OCI-M2 (cell line): ENCODE data around the gene ZNF804A.
"Not testable (repeated sequence)": the region's sequence is repeated elsewhere in the genome, so short reads cannot be mapped to it uniquely, and the experiment has no call there.

ENCODE experiments used
- DNase-seq: peaks from one replicate; lab custom pipeline; 2025; ENCODE audit not compliant: unreplicated experiment; lab: John Stamatoyannopoulos, UW

The ZNF804A gene

GRCh38 chr2:184814421-184814820 is 216.1 kb downstream of the ZNF804A start:
- no peak for DNase-seq

DNA sequence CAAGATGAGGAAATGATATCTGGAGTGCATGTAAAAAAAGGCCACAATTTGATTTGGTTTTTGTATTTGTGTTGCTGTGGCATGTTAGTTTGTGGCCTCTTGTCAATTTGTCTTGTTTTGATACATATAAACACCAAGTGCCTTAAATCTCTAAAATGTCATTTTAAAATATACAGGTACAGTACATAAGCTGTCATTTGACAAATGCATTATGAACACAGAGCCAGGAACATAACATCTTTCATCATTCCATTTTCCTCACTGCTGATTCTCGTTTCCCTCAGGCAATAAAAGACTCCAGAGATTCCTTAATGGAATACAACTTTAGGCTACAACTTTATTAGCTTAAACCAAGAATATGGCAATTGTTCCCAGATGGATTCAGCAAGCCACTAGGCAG is 217.5 kb downstream of the ZNF804A start:
- DNase-seq: no peak

GRCh38 chr2:184824597-184824996 is 226.3 kb downstream of the ZNF804A start:
- DNase-seq: no peak

DNA sequence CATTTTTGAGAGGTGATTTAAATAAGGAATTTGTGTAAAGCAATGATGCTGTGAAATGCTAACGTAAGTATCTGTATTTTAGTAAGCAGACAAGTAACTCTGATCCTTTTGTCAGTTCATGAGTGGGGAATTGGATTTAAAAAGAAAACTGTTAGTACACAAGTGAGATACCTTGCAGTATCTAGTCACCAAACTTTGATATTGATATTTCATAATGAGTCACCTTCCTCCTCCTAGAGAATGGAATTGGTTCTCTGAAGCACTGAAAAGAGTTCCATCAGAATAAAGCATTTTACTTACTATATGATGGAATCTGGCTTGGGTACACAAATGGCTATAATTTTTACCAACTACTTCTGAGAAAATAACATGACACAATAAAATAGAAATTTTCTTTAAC is 232.2 kb downstream of the ZNF804A start:
- DNase-seq: no peak

GRCh38 chr2:184834699-184835397 is 236.5 kb downstream of the ZNF804A start:
- DNase-seq: no peak

GRCh38 chr2:184835398-184835715 is 237.0 kb downstream of the ZNF804A start:
- no peak for DNase-seq

GRCh38 chr2:184847331-184847730 is 249.0 kb downstream of the ZNF804A start:
- no peak for DNase-seq

DNA sequence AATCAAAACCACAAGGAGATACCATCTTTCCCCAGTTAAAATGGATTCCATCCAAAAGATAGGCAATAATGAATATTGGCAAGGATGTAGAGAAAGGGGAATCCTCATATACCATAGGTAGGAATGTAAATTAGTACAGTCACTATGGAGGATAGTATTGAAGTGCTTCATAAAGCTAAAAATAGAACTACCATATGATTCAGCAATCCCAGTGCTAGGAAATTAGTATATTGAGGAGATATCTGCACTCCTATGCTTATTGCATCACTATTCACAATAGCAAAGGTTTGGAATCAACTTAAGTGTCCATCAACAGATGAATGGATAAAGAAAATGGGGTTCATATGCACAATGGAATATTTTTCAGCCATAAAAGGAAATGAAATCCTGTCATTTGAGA is 251.2 kb downstream of the ZNF804A start:
- no peak for DNase-seq

DNA sequence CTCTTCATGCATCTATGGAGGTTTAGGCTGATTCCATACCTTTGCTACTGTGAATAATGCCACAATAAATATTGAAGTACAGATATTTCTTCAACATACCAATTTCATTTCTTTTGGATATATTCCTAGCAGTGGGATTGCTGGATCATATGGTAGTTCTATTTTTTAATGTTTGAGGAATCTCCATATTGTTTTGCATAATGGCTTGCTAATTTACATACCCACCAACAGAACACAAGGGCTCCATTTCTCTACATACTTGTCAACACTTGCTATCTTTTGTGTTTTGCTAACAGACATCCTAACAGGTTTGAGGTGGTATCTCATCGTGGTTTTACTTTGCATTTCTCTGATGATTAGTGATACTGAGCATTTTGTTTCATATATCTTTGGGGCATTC is 253.2 kb downstream of the ZNF804A start:
- no peak for DNase-seq

- no peak for DNase-seq
Observed at GRCh38 chr2:184859187-184859586, 260.9 kb downstream of the ZNF804A start.

DNA sequence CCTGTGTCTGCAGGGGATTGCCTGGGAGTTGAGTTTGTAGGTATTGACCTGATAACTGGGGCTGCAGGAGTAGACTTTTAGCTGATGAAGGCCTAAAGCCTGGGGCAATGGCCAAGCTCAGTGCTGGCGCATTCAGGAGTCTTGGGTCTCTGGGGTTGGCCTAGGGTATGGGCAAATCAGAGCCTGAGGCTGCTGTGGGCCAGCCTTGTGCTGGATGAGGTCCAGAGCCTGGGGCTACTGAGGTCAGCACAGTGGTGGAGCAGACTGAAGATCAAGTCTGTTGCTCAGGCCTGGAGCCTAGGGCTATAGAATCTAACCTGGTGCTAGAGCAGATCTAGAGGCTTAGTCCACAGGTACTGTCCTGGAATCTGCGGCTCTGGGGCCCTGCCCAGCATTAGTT is 262.4 kb downstream of the ZNF804A start:
- DNase-seq: no peak

- DNase-seq: no peak
Observed at GRCh38 chr2:184875212-184875611, 276.9 kb downstream of the ZNF804A start.

- DNase-seq: no peak
Observed at GRCh38 chr2:184875911-184876310, 277.6 kb downstream of the ZNF804A start.

GRCh38 chr2:184877909-184878308 is 279.6 kb downstream of the ZNF804A start:
- no peak for DNase-seq

- DNase-seq: no peak
Observed at GRCh38 chr2:184879671-184880070, 281.3 kb downstream of the ZNF804A start.

- not testable (repeated sequence) for DNase-seq
Observed at GRCh38 chr2:184886585-184886984, 288.3 kb downstream of the ZNF804A start.

DNA sequence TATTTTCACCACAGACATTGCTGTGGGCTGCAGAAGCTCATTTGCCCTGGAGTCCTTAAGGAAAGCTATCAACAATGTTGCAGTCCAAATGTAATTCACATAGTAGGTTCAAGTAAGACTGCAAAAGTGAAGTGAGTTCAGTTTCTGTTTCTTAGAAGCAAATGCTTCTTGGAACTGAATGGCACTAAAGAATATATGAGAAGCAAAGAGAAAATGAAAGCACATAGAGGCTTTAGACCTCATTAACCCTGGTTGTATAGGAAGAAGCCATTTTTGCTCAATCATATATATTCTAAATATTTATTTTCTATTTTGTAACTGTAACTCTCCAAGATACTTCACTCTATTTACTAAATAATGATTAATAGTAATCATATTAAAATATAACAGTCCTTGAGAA is 292.0 kb downstream of the ZNF804A start:
- no peak for DNase-seq

DNA sequence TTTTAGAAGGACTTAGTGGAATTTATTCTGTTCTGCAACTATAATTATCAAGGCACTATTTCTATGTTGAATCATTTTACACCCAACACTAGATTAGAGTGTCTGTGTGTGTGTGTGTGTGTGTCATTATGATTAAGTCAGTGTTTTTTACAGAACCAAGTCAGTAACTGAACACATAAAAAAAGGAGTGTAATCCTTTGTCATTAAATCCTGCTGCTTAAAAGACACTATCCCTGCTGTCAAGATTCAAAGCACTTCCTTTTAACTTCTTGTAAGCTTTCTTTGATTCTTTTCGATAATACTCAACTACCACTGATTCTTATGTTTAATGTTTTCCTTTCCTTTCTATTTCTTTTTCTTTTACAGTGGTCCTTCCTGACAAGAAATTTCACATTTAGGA is 306.7 kb downstream of the ZNF804A start:
- no peak for DNase-seq

DNA sequence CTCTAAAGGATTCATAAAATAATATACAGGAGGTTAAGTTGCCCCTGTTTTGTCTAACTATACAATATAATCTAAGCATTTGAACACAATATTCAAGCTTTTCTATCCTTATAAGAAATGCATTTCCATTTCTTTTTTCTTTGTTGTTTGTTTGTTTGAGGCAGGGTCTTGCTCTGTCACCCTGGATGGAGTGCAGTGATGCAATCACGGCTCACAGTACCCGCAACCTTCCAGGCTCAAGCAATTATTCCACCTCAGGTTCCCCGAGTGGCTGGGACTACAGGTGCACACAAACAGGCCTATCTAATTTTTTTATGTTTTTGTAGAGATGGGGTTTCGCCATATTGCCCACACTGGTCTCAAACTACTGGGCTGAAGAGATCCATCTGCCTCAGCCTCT is 307.8 kb downstream of the ZNF804A start:
- no peak for DNase-seq

- no peak for DNase-seq
Observed at GRCh38 chr2:184906709-184907108, 308.4 kb downstream of the ZNF804A start.

GRCh38 chr2:184908966-184909365 is 310.6 kb downstream of the ZNF804A start:
- DNase-seq: no peak

GRCh38 chr2:184920451-184920965 is 322.2 kb downstream of the ZNF804A start:
- DNase-seq: no peak

DNA sequence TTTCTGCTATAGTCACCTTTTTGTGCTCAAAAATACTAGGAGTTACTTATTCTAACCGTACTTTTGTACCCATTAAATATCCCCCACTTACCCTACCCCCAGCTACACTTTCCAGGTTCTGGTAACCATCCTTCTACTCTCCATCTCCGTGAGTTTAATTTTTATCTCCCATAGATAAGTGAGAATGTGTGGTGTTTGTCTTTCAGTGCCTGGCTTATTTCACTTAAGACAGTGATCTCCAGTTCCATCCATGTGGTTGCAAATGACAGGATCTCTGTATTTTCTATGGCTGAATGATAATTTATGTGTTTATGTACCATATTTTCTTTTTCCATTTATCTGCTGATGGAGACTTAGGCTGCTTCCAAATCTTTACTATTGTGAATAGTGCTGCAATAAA is 323.3 kb downstream of the ZNF804A start:
- DNase-seq: no peak
